SK-N-SH (cell line): Measurements from ENCODE around the gene ZNF674.

Experiments
- CTCF ChIP-seq: fragments of 200-600 bp; sonication (generic); IDR thresholded peaks from 2 replicates; pipeline ENCODE4 v1.6.1; 2017; ENCODE audit warnings: antibody characterized with exemption, mild to moderate bottlenecking, moderate library complexity
- EZH2phosphoT487 ChIP-seq: fragments of 200-600 bp; sonication (generic); IDR thresholded peaks from 2 replicates; pipeline ENCODE4 v1.6.1; 2017; ENCODE audit warnings: low read depth, mixed run types, mild to moderate bottlenecking, antibody characterized with exemption, moderate library complexity, borderline replicate concordance
- FOXM1 ChIP-seq: IDR thresholded peaks from 2 replicates; pipeline ENCODE4 v1.4.0; 2012; ENCODE audit warnings: low read depth, mild to moderate bottlenecking
- NFIC ChIP-seq: IDR thresholded peaks from 2 replicates; pipeline ENCODE4 v1.4.0; 2012; ENCODE audit warnings: borderline replicate concordance
- POLR2AphosphoS5 ChIP-seq: IDR thresholded peaks from 2 replicates; pipeline ENCODE4 v1.6.1; 2012; ENCODE audit warnings: low read depth, low read length
- RAD21 ChIP-seq: IDR thresholded peaks from 2 replicates; pipeline ENCODE4 v1.6.1; 2012; ENCODE audit warnings: mild to moderate bottlenecking, low read length
- REST ChIP-seq: IDR thresholded peaks from 2 replicates; pipeline ENCODE4 v1.6.1; 2012; ENCODE audit warnings: mild to moderate bottlenecking, low read depth, low read length, moderate library complexity
- SIN3A ChIP-seq: IDR thresholded peaks from 2 replicates; pipeline ENCODE4 v1.6.1; 2012; ENCODE audit warnings: low read depth, mild to moderate bottlenecking, low read length, moderate library complexity, borderline replicate concordance
- SMC3 ChIP-seq: IDR thresholded peaks from 2 replicates; pipeline ENCODE4 v1.6.1; 2012; ENCODE audit warnings: low read depth, low read length, improper control_type of control experiment
- TAF1 ChIP-seq: IDR thresholded peaks from 2 replicates; pipeline ENCODE4 v1.6.1; 2012; ENCODE audit warnings: low read depth, mild to moderate bottlenecking, low read length, moderate library complexity, borderline replicate concordance
- YY1 ChIP-seq: IDR thresholded peaks from 2 replicates; pipeline ENCODE4 v1.4.0; 2012; ENCODE audit warnings: low read depth, mild to moderate bottlenecking
- TF ChIP-seq, protein P1 (sequence below): IDR thresholded peaks from 2 replicates; pipeline ENCODE4 v1.4.0; 2012; ENCODE audit warnings: low read depth, borderline replicate concordance
- TF ChIP-seq, protein P2 (sequence below): IDR thresholded peaks from 2 replicates; pipeline ENCODE4 v1.4.0; 2012; ENCODE audit warnings: low read depth

- TF ChIP-seq YY1 (no peak), NFIC (no peak), CTCF (no peak), REST (no peak), RAD21 (no peak), SIN3A (no peak), FOXM1 (no peak), TAF1 (no peak), SMC3 (no peak), POLR2AphosphoS5 (no peak), EZH2phosphoT487 (no peak)
- TF ChIP-seq, protein P1, sequence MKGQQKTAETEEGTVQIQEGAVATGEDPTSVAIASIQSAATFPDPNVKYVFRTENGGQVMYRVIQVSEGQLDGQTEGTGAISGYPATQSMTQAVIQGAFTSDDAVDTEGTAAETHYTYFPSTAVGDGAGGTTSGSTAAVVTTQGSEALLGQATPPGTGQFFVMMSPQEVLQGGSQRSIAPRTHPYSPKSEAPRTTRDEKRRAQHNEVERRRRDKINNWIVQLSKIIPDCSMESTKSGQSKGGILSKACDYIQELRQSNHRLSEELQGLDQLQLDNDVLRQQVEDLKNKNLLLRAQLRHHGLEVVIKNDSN, result no peak
- TF ChIP-seq, protein P2, sequence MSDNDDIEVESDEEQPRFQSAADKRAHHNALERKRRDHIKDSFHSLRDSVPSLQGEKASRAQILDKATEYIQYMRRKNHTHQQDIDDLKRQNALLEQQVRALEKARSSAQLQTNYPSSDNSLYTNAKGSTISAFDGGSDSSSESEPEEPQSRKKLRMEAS, result no peak
Measured at GRCh38 chrX:46575991-46576392, 30.8 kb upstream of the ZNF674 start.
